Fibroblast of mammary gland (primary cell): ENCODE results near the gene RICTOR.

Source experiments
- DNase-seq: peaks from one replicate; pipeline ENCODE4 v3.0.0-alpha.2; 2010; ENCODE audit warnings: low read depth
- H3K4me3 ChIP-seq: 2 replicates; pipeline ENCODE4 v1.5.1; 2011; ENCODE audit warnings: low read depth, mild to moderate bottlenecking, low read length, moderate library complexity; ENCODE audit not compliant: control insufficient read depth
- CTCF ChIP-seq: conservative IDR thresholded peaks from 2 replicates; pipeline ENCODE4 v1.5.1; 2011; ENCODE audit warnings: low read depth, low read length, inconsistent platforms; ENCODE audit not compliant: control insufficient read depth, insufficient read depth

The RICTOR gene

DNA sequence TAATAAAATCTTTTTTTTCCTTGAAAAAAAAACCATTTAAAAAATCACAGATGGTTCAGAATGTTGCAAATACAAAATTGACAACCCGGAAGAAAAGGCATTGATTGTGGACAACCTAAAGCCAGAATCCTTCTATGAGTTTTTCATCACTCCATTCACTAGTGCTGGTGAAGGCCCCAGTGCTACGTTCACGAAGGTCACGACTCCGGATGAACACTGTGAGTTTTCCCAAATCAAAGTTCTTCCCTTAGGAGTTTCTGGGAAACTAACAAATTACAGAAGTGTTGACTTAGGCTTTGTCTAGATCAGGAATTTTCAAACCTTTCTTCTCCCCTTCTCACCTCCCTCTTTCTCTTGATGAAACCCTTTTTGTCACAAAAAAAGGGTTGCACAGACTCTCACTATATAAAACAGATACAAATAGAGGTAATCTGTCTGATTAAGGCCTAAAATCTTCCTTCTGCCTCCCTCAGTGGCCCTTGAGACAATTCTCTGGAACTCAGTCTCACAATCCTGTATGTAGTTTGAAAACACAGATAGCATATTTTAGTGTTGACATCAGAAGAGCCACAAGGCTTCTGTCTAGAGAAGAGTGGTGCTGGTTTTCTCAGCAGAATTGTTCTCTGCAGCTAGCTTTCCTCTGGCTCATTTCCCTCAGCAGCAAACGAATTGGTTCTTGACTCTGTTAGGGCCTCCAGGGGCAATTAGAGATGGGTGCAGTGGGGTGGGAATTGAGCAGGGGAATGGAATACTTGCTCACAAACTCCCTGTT is 148.9 kb downstream of the RICTOR start:
- TF ChIP-seq CTCF: no peak
- peak; percentile 62 for DNase-seq
- H3K4me3 ChIP-seq: no peak overlapping the region

DNA sequence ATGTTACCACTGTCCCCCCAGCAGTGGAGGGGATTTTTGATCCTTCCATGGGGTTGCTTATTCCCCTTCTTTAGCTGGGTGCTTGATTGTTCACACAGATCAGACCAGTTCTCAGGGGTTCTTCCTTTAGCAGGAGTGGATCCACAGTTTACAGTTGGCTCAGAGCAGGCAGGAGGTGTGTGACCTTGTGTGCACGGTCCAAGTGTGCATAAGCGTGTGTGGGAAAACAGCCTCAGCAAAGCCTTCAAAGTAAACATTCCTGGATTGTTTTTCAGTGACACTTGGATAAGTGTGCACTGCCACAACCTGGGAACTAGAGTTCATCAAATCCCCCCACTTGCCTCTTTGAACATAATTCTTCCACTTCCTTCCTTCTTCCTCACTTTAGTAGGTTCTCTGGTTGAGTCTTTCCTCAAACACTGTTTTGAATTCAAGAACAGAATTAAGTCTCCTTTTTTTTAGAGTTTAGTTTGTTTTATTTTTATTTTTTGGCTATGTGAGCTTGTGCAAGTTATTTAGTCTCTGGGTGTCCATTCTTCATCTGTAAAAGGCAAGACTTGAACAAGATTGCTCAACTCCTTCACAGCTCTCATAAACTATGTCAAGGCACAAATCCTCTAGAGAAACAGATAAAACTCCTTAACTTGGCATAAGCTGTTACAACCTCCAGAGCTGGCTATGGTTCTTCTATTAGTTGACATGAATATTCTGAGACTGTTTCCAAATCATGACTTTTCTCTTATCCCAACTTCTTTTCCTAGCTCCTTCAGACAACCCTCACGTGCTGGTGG is 150.3 kb downstream of the RICTOR start:
- no peak overlapping the region for H3K4me3 ChIP-seq
- peak; percentile 51 for DNase-seq
- no peak for TF ChIP-seq CTCF

GRCh38 chr5:38922199-38922598 is 152.0 kb downstream of the RICTOR start:
- peak; percentile 94 for TF ChIP-seq CTCF
- no peak overlapping the region for H3K4me3 ChIP-seq
- DNase-seq: peak; percentile 60

GRCh38 chr5:38921174-38921573 is 153.0 kb downstream of the RICTOR start:
- peak; percentile 10 for DNase-seq
- no peak for TF ChIP-seq CTCF
- H3K4me3 ChIP-seq: no peak overlapping the region

DNA sequence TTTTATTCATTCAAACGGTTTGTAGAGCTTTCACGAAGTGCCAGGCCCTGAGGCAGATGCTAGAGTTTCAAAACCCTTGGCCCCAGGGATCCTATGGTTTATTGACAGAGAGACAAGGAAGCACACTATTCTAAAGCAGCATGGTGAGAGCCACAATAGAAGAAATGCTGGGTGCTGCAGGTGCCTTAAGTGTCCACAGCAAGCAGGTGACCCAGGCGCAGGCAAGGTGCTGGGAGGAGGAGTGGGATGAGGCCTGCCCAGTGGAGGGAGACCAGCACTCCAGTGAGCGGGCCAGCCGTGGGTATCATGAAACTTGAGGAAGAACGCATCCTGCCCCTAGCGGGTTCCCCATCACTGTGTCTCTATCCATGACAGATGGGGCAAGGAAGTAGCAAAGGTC is 157.4 kb downstream of the RICTOR start:
- no peak for TF ChIP-seq CTCF
- H3K4me3 ChIP-seq: no peak overlapping the region
- DNase-seq: no peak

GRCh38 chr5:38913714-38914113 is 160.5 kb downstream of the RICTOR start:
- TF ChIP-seq CTCF: no peak
- peak; percentile 15 for DNase-seq
- no peak overlapping the region for H3K4me3 ChIP-seq

GRCh38 chr5:38911933-38912332 is 162.3 kb downstream of the RICTOR start:
- DNase-seq: no peak
- TF ChIP-seq CTCF: no peak
- no peak overlapping the region for H3K4me3 ChIP-seq
